Cerebellar nuclear complex (tissue), 1 donor: ENCODE data around the gene ANAPC16.
"Not testable (repeated sequence)": the region's sequence is repeated elsewhere in the genome, so short reads cannot be mapped to it uniquely, and the experiment has no call there.

ENCODE experiments used
- DNase-seq, 2 experiments: peaks; one replicate each; lab custom pipeline; 2025; lab: John Stamatoyannopoulos, UW

ANAPC16 gene

DNA sequence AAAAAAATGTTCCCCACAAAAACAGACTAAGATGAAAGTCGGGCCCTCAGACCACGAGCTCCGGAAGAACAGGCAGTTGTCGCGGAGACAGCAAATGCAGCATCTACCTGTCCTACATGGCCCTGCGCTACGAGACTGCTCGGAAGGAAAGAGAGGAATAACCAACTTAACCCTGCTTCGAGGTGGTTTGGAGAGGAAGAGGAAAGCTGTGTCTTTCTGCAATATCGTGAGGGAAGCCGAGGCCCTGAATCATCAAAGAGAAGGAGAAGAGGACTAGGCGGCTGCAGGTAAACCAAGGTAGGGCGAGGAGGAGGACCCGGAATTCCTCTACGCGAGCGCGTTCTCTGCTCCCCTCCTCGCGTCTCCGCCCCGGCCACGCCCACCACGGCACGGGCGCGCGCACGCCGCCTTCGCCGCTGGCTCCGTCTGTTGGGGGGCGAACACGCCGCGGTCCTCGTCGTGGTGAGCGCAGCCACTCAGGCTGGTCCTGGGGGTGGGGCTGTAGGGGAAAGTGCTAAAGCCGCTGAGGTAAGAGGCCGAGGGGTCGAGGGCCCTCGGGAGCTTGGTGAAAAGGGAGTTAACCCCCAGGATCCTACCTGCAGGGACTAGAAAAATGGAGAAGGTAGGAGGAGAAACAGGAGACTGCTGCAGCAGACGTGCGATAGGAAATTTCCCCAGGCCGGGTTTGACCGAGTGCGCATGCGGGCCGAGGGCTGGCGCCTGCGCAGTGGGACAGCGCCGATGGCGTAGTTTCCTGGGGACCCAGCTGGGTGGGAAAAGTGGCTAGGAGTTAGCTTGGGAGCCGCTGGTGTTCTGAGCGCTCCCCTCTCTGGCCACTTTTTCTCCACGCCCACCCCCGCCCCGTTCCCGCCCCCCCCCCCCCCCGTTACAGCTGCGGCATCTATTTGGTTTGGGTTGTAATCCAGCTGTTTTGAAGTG, at the start of gene ANAPC16, which contains the start of gene ASCC1:
Gene ANAPC16 (plus strand): TSS at position 402 of the 939 bp plus-strand sequence. CDS start 7,903 bp downstream, outside the sequence.
Gene ASCC1 (minus strand): TSS at position 666 of the 939 bp plus-strand sequence. CDS start 2,978 bp downstream, outside the sequence.
- DNase-seq, result peak; percentile 63 to 82

DNA sequence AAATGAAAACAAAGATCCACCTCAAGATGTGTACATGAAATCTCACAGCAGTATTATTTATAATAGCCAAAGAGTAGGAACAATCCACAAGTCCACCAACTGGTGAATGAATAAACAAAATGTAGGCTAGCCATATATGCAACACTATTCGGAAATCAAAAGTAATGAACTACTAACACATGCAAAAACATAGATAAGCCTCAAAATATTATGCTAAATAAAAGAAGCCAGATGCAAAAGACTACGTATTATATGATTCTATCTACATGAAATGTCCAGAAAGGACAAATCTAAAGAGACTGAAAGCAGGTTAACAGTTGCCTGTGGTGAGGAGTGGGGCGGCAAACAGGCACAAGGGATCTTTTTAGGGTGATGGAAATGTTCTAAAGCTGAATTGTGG, 48.7 kb upstream of the ANAPC16 start:
- no peak for DNase-seq

DNA sequence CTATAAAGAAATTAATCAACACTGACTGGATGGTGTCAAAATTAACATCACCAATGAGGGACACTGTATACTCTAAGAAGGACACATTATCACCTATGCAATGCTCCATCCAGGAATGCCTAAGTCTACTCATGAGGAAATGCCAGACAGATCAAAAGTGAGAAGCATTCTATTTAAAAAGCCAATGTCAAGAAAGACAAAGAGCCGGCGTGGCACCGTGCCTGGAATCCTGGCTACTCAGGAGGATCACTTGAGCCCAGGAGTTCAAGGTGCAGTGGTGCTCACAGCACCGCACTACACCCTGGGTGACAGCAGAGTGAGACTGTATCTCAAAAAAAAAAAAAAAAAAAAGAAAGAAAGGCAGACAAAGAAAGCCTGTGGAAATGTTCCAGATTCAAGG, 45.5 kb upstream of the ANAPC16 start:
- no peak for DNase-seq

DNA sequence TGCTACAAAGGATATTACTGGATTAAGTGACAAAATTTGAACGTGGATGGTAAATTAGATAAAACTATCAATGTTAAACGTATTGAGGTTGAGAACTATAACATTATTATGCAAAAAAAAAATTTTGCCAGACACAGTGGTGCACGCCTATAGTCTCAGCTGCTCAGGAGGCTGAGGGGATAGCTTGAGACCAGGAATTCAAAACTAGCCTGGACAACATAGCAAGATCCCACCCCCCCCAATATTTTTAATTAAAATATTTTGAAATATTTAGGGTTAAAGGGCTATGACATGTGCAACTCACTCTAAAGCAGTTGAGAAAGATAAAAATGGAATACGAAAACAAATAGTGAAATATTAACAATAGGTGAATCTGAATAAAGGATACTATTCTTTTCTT, 45.1 kb upstream of the ANAPC16 start:
- no peak for DNase-seq

DNA sequence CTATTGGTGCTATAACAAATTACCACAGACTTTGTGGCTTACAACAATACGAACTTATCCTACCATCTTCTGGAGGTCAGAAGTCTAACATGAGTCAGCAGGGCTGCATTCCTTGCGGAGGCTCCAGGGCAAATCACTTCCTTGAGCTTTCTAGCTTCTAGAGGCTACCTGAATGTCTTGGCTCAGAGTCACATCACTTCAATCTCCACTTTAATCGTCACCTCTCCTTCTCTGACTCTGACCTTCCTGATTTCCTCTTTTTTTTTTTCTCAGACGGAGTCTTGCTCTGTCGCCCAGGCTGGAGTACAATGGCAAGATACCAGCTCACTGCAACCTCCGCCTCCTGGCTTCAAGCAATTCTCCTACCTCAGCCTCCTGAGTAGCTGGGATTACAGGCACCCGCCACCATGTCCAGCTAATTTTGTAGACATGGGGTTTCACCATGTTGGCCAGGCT, 44.6 kb upstream of the ANAPC16 start:
- no peak for DNase-seq

DNA sequence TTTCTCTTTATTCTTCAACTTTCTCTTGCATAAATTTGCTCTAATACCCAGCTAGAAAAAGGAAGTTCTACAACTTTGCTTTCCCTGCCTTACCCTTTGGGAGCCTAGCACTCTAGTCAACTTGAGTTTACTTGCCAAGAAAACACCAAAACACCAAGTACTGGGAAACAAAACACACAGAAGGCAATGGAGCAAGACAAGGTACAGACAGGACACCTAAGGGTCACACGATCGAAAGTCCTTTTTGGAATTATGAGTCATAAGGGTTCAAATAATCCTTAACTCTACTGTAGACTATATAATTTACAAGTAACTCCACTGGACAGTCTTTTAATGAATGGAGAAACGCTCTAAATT, 42.6 kb upstream of the ANAPC16 start:
- no peak for DNase-seq

DNA sequence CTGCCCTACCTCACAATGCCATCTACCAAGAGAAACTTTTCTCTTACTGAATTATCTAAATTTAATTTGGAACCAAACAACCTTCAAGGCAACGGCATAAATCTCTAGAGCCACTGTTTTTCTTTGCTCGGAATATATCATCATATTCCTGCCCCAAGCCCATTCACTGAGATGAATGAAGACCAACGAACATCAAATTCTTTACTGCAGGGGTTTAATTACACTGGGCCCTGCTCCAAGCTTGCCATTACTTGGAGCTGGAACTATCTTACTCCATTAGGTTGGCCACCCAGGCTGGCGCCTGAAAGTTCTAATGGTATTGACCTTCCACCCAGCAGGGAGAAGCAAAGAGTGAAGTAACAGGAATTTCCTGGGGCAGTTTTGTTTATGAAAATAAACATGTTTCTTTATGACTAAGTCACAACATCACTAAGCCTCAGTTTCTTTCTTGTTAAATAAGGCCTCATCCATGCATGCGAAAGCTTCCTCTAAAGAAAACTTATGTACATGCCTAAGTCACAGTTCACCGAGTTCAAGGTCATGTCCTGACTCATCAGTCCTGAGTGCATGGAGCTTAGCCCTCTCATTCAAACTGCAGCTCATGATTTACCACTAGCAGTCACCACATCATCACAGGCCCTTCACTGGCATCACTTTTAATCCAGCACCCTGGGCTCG, 42.1 kb upstream of the ANAPC16 start:
- no peak for DNase-seq

DNA sequence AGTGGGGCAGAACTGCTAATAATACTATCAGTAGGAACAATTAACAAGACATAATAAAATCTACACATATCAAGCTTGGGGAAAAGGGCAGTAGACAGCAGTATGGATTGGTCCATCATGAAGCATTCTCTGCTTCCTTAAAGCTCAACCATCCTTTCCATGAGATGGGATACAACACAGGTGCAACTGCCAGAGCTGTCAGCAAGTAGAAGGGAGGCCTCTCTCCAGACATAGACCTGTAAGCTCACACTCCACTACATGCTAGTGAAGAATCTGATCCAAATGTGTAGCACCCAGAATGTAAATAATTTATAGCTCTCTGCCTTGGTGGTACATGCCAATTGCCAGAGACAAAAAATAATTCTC, 41.5 kb upstream of the ANAPC16 start:
- DNase-seq, result no peak

DNA sequence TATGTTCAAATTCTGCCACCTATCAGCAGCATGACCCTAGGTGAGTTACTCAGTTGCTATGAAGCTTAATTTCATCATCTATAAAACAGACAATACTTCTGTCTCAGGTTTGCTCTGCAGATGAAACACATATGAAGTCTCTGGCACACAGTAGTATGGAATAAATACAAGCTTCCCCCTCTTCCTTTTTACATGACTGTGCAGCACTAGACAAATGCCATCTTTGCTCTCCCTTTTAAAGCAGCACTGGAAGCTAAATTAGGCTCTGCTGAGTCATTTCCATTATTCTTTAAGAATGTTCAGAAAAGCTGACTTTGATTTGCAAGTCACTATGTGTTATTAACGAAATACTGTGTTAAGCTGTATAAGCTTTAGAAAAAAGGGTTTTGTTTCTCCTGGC, 40.7 kb upstream of the ANAPC16 start:
- no peak for DNase-seq

DNA sequence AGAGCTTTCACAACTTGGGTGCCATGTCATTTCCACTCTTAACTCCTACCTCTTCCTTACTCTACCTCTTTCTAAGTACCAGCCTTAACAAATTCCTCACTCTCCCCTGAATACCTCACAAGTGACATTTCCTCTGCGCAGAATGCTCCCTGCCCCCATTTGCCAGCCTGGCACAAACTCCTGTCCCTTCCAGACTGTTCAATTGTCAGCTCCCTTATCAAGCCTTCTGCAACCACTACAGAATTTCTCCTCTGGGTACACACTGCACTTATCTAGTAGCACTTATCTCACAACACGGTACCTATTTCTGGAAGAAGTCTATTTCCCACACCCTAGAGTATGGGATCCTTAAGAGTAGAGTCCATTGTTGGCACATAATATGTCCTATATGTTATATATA, 39.1 kb upstream of the ANAPC16 start:
- no peak for DNase-seq

DNA sequence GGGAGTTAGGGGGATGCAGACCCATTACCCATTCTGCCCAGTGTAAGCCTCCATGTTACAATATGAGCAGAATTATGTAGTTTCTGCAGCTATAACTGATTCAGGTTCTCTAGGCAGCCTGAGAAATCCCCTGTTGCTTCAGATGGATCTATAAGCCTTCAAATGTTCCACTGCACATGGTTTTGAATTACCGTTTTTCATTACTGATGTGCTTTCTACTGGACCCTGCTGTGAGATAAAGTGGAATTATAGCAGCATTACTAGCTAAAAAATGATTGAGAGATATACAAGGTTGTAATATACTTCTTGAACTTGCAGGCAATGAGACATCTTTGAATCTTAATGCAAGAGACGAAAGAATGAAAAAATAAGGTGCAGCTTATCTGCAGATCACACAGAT, 38.4 kb upstream of the ANAPC16 start:
- DNase-seq, result no peak

DNA sequence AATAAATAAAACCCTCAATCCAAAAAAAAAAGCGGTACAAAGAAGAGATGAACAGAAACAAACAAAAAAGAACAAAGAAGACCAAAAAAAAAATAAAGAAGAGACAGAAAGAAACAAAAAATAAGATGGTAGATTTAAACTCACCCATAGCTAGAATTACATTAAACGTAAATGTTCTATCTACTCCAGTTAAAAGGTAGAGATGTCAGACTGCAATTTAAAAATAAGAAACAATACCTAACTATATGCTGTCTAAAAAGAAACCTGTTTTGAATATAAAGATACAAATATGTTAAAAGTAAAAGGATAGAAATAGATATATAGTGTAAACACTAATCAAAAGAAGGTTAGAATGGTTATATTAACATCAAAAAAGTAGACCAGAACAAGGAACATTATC, 31.7 kb upstream of the ANAPC16 start:
- DNase-seq, result no peak

DNA sequence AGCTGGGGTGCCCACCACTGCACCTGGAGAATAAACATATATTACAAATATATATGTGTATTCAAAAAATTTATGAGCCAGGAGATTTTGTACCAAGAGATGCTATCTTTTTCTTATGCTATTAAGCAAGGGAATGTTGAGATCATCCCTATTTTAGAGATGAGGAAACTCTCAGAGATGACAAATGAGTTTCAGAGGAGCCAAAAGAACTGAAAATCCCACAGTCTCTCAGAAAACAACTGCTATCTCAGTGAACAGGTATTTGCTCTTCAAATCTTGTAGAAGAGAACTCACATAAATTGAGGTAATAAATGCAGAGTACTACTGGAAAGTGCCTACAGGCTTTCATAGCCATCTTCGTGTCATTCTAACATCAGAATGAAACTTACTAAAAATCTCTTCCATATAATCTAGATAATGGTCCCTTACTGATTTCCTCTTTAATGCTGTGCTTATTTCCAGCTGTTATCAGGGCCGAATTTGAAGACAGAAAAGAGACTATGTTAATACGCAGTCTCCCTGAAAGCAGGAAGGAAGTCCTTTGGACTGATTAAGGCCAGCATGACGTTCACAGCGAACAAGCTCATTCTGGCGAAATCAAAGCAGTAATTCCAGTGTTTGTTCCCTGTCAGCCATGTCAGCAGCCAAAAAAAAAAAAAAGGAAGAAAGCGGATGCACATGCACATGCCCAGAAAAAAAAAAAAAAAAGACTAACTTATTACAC, 29.4 kb upstream of the ANAPC16 start:
- no peak for DNase-seq

DNA sequence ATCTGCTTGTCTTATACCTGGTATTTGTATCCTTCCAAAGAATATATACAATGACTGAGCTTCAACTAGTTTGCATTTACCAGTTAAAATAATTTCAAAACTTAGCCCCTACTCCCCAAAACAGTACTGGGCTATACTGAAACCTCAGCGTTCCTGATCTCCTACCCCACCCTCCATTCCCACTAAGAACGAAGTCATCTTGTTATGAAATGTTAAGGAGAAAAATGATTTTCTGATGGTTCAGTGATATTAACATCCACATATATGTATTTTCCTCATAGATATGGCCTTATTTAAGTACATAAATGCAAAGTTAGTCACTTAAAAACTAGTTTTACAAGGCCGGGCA, 28.9 kb upstream of the ANAPC16 start:
- no peak for DNase-seq

DNA sequence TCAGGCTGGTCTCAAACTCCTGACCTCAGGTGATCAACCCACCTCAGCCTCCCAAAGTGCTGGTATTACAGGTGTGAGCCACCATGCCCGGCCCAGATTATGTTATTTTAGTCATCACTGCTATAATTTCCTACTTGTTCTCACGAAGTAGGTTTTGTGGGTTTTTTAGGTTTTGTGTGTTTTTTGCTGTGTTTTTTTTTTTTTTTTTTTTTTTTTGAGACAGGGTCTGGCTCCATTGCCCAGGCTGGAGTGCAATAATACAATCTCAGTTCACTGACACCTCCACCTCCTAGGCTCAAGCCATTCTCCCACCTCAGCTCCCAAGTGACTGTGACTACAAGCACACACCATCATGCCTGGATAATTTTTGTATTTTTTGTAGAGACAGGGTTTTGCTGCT, 20.9 kb upstream of the ANAPC16 start:
- DNase-seq, result no peak

DNA sequence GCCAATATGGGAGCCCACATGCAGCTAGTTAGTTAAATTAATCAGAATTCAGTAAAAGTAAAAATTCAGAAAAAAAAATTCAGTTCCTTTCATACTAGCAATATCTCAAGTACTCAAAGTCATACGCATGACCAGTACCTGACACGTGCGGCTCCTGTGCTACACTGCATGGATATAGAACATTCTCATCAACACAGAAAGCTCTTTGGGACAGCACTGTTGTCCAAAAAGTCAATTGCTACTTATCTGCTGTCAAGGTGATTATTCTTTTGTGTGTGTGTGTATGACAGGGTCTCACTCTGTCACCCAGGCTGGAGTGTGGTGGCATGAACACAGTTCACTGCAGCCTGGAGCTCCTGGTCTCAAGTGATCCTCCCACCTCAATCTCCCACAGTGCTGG, 14.9 kb upstream of the ANAPC16 start:
- no peak for DNase-seq

DNA sequence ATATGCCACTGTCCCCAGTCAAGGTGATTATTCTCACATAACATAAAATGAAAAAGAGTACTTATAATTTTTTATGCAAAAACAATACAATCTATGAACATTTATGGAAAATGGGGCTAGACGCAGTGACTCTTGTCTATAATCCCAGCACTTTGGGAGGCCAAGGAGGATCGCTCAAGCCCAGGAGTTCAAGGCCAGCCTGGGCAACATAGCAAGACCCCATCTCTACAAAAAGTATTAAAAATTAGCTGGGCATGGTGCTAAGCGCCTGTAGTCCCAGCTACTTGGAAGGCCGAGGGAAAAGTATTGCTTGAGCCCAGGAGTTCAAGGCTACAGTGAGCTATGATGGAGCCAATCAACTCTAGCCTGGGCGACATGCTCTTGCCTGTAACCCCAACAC, 14.5 kb upstream of the ANAPC16 start:
- DNase-seq, result no peak

DNA sequence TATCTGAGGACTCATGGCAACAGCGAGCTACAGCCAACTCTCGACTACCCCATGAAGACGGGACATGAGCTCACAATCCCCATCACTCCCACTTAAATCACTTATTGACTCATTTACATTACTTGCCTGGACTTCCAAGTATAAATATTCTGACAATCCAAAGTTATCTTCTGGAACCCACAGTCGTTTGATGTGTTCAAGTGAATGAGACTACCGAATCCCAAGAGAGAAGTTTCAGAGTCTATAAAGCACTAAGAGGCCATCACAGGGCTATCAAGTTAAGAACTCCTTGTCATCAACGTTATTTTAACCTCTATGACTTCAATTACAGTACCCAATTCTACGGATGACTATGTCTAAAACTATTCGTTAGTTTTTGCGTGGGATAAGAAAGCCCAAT, 11.5 kb upstream of the ANAPC16 start:
- no peak for DNase-seq

DNA sequence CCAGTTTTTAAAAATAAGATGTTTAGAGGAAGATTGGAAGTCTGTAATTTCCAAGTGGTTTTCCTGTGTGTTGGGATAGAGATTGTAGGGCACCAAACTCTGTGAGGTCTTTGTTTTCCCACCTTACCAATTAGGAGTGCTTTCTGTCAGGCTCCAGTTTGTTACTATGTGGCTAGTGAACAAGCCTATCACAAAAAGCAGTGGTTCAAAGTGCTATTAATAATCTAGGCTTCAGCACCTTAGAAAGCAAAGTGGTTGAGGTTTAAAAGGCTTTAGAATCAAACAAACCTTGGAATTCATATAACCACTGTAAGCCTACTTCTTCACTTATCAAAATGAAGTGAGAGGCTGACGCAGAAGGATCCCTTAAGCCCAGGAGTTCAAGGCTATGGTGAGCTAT, 11.1 kb upstream of the ANAPC16 start:
- DNase-seq, result no peak

DNA sequence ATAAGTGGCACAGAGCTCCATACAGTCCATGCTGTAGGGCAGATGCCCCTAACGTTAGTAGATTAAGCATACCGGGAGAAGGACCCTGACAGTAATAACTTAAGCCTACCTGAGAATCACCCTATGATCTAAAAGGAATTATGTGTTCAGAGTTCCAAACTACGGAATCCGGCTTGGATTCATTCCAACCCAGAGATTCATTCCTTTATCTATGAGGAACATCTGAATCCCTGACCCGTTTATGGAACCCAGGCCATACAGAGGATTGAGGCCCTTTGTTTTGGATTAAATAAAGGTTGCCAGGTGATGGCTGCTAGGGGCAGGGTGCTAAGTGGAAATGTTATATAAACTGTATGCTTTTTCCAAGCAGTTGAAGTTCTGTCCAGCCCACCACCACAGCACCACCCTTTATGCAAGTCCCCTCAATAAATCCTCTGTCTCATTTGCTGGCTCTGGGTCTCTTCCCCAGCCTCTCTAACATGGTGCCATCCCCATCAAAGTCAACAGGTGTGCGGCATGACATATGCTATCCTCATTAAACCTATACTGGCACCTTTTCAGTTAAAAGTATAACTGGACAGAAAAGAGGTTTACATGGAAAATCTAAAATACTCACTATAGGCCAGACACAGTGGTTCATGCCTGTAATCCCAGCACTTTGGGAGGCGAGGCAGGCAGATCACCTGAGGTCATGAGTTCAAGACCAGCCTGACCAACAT, 9.1 kb upstream of the ANAPC16 start:
- no peak for DNase-seq

DNA sequence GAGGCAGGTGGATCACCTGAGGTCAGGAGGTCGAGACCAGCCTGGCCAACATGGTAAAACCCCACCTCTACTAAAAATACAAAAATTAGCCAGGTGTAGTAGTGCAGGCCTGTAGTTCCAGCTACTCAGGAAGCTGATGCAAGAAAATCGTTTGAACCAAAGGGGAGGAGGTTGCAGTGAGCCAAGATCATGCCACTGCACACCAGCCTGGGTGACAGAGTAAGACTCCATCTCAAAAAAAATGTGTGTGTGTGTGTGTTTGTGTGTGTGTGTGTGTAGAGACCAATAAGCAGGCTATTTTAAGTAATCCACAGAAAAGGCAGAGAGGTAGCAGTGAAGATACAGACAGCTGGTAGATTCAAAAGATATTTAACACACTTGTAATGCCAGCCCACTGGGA, 7.3 kb upstream of the ANAPC16 start:
- not testable (repeated sequence) for DNase-seq

DNA sequence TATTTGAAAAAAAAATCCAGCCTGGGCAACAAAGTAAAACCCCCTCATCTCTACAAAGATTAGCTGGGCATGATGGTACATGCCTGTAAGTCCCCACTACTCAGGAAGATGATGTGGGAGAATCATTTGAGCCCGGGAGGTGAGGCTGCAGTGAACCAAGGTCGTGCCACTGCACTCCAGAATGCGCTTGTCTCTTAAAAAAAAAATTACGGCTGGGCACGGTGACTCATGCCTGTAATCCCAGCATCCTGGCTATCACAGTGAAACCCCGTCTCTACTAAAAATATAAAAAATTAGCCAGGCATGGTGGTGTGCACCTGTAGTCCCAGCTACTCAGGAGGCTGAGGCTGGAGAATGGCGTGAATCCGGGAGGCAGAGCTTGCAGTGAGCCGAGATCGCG, 4.4 kb upstream of the ANAPC16 start:
- not testable (repeated sequence) for DNase-seq
